Measurements from ENCODE around the gene PLIN1.

GRCh38 chr15:89664441-89665350, 14.5 kb downstream of the PLIN1 start:
- no peak for TF ChIP-seq GATA2 (IDR thresholded peaks at IDR 0.05; ENCODE audit: low read depth, low read length)
- TF ChIP-seq GATA3 (IDR thresholded peaks at IDR 0.05; ENCODE audit: low read depth, low read length): no peak

Data from SH-SY5Y (cell line).